Measurements from ENCODE around the gene TRIM54.

- no peak for TF ChIP-seq CTCF (IDR thresholded peaks at IDR 0.05)
- TF ChIP-seq POLR2A (IDR thresholded peaks at IDR 0.05) = no peak
These were observed 23.9 kb downstream of the TRIM54 start for GRCh38 chr2:27306136-27306535.

Measured in adrenal gland (tissue), 5 donors.